Brain pericyte (primary cell): Measurements from ENCODE around the gene UBE2K.
"Not testable (repeated sequence)": the region's sequence is repeated elsewhere in the genome, so short reads cannot be mapped to it uniquely, and the experiment has no call there.

Experiments used
- DNase-seq: peaks from one replicate; pipeline ENCODE4 v3.0.0-alpha.2; 2012; ENCODE audit warnings: low read depth, low spot score

The UBE2K gene

GRCh38 chr4:39802005-39802404, 104.1 kb downstream of the UBE2K start:
- no peak for DNase-seq

DNA sequence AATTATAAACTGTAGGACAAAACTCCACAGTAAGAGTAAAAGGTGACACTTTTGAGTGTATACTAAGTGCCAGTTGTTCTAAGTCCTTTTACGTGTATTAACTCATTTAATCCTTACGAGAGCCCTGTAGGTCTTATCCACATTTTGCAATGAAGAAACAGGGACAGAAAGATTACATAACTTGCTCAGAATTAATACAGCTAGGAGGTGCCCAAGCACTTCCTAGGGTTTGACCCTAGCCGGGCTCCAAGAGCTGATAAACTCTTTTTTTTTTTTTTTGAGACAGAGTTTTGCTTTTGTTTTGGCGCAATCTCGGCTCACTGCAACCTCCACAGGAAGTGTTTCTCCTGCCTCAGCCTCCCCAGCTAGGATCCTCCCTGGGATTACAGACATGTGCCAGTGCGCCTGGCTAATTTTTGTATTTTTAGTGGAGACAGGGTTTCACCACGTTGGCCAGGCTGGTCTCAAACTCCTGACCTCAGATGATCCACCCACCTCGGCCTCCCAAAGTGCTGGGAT, 110.4 kb downstream of the UBE2K start:
- no peak for DNase-seq

DNA sequence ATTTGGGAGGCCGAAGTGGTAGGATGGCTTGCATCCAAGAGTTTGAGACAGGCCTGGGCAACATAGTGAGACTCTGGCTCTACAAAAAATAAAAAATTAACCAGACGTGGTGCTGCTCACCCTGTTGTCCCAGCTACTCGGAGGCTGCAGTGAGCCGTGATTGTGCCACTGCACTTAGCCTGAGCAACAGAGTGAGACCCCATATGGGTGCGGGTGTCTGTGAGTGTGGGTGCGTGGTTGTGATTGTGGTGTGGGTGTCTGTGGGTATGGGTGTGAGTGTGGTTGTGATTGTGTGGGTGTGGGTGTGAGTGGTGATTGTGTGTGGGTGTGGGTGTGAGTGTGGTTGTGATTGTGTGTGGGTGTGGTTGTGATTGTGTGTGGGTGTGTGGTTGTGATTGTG, 114.6 kb downstream of the UBE2K start:
- DNase-seq = no peak

- DNase-seq = not testable (repeated sequence)
Observed at GRCh38 chr4:39813033-39813432, 115.1 kb downstream of the UBE2K start.

DNA sequence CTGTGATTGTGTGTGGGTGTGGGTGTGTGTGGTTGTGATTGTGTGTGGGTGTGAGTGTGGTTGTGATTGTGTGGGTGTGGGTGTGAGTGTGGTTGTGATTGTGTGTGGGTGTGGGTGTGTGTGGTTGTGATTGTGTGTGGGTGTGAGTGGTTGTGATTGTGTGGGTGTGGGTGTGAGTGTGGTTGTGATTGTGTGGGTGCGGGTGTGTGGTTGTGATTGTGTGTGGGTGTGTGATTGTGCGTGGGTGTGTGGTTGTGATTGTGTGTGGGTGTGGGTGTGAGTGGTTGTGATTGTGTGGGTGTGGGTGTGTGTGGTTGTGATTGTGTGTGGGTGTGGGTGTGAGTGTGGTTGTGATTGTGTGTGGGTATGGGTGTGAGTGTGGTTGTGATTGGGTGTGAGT, 115.8 kb downstream of the UBE2K start:
- not testable (repeated sequence) for DNase-seq

- DNase-seq = no peak
Observed at GRCh38 chr4:39814403-39815185, 116.7 kb downstream of the UBE2K start.

- DNase-seq = no peak
Observed at GRCh38 chr4:39818646-39819045, 120.7 kb downstream of the UBE2K start.

DNA sequence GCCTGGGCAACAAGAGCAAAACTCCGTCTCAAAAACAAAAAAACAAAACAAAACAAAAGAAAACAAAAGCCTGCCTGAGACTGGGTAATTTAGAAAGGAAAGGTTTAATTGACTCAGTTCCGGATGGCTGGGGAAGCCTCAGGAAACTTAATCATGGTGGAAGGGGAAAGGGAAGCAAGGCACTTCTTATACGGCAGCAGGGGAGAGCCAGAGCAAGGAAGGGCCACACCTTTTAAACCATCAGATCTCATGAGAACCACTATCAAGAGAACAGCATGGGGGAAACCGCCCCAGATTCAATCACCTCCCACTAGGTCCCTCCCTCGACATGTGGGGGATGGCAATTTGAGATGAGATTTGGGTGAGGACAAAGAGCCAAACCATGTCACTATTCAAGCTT, 122.2 kb downstream of the UBE2K start:
- no peak for DNase-seq

DNA sequence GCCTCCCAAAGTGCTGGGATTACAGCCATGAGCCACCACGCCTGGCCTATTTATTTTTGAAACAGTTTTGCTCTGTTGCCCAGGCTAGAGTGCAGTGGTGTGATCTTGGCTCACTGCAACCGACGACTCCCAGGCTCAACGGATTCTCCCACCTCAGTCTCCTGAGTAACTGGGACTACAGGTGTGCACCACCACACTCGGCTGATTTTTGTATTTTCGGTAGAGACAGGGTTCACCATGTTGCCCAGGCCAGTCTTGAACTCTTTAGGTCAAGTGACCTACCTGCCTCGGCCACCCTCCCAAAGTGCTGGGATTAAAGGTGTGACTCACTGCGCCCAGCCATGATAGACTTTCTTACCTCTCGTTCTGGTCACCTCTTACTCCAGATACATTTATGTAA, 124.0 kb downstream of the UBE2K start:
- DNase-seq = no peak

DNA sequence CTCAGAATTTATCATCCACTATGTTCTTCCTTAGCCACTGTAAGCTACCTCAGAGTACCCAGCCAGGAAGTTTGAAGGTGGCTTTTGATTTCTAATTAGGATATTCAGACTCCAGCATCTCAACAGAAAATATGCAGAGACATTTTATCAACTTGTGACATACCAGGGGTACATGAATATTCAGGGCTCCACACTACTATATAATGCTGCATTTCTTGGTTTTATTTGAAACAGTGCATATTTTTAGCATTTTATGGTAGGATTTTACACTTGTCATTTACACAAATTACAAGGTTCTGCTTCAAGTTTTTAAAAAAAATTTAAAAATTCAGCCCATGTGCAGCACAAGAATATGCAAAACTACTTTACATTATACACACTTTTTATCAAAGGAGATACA, 124.7 kb downstream of the UBE2K start:
- DNase-seq = no peak

GRCh38 chr4:39823191-39823590, 125.3 kb downstream of the UBE2K start:
- no peak for DNase-seq

GRCh38 chr4:39825090-39825489, 127.2 kb downstream of the UBE2K start:
- no peak for DNase-seq

- no peak for DNase-seq
Observed at GRCh38 chr4:39825741-39826231, 127.8 kb downstream of the UBE2K start.
